Naive thymus-derived CD4-positive, alpha-beta T cell (primary cell): ENCODE measurements around the gene GSN. TPM values are rescaled to one million over a fixed set of nuclear protein-coding genes. Genes with fewer than 3 reads are reported as not detected.
A peak's percentile ranks its signal among the peaks of the same experiment; 100 is the strongest.

ENCODE experiments used
- ATAC-seq: fragments of 150-1000 bp; cut with Tn5 transposase; 2 replicates; pipeline ENCODE4 v1.10.0; 2021; ENCODE audit warnings: mild to moderate bottlenecking, moderate library complexity
- CTCF ChIA-PET: fragments of 350-600 bp; sonication (Branson Sonifier 250); formaldehyde crosslinking; loops from one replicate; lab custom pipeline; 2021; ENCODE audit warnings: antibody characterized with exemption; lab: Charles Lee
- POLR2A ChIA-PET: fragments of 350-600 bp; sonication (Branson Sonifier 250); formaldehyde crosslinking; loops from one replicate; lab custom pipeline; 2021; ENCODE audit warnings: antibody characterized with exemption, inconsistent platforms; lab: Charles Lee
- DNase-seq, 9 donors: peaks; one replicate each; pipeline versions ENCODE4 v3.0.0 to v3.0.0-alpha.2; 2020 to 2022; ENCODE audit warnings: mixed read lengths in 1 of 9
- H3K27ac ChIP-seq: one replicate; pipeline ENCODE4 v1.7.0; 2013; ENCODE audit warnings: mild to moderate bottlenecking, low read depth, low read length, moderate library complexity
- H3K27me3 ChIP-seq, 2 donors: one replicate each; pipeline ENCODE4 v1.7.0; 2013; ENCODE audit warnings: low read length in 2 of 2, mild to moderate bottlenecking in 2 of 2, moderate library complexity in 2 of 2; ENCODE audit not compliant: control insufficient read depth in 2 of 2, insufficient read depth in 2 of 2
- H3K36me3 ChIP-seq, 3 experiments: 1 replicate in 2 of 3; 2 replicates in 1 of 3; pipeline ENCODE4 v1.7.0; 2013; ENCODE audit warnings: low read length in 3 of 3, mild to moderate bottlenecking in 3 of 3, moderate library complexity in 1 of 3; ENCODE audit not compliant: insufficient read depth in 3 of 3, control insufficient read depth in 2 of 3
- H3K4me1 ChIP-seq, 2 donors: one replicate each; pipeline ENCODE4 v1.7.0; 2013; ENCODE audit warnings: low read length in 2 of 2, mild to moderate bottlenecking in 2 of 2, moderate library complexity in 1 of 2; ENCODE audit not compliant: control insufficient read depth in 2 of 2, insufficient read depth in 2 of 2
- H3K4me3 ChIP-seq: 2 replicates; pipeline ENCODE4 v1.7.0; 2013; ENCODE audit warnings: mild to moderate bottlenecking, low read length
- H3K9me3 ChIP-seq, 3 experiments: 1 replicate in 2 of 3; 2 replicates in 1 of 3; pipeline ENCODE4 v1.7.0; 2013; ENCODE audit warnings: low read length in 3 of 3; ENCODE audit not compliant: control insufficient read depth in 2 of 3
- H3K27ac Mint-ChIP-seq, 9 donors: one replicate each; pipeline ENCODE4 v1.8.0; 2020 to 2022; ENCODE audit warnings: mixed read lengths in 9 of 9, mild to moderate bottlenecking in 8 of 9, moderate library complexity in 5 of 9, inconsistent platforms in 2 of 9
- H3K27me3 Mint-ChIP-seq, 5 donors: one replicate each; pipeline ENCODE4 v1.8.0; 2021 to 2022; ENCODE audit warnings: mixed read lengths in 5 of 5, mild to moderate bottlenecking in 1 of 5
- H3K36me3 Mint-ChIP-seq, 5 donors: one replicate each; pipeline ENCODE4 v1.8.0; 2020 to 2022; ENCODE audit warnings: mixed read lengths in 5 of 5, mild to moderate bottlenecking in 3 of 5, inconsistent platforms in 1 of 5
- H3K4me1 Mint-ChIP-seq, 7 donors: one replicate each; pipeline ENCODE4 v1.8.0; 2020 to 2022; ENCODE audit warnings: mixed read lengths in 7 of 7, mild to moderate bottlenecking in 3 of 7, inconsistent platforms in 1 of 7
- H3K4me3 Mint-ChIP-seq, 10 donors: one replicate each; pipeline ENCODE4 v1.8.0; 2020 to 2022; ENCODE audit warnings: mild to moderate bottlenecking in 10 of 10, mixed read lengths in 10 of 10, moderate library complexity in 6 of 10, inconsistent platforms in 2 of 10
- H3K9me3 Mint-ChIP-seq, 11 donors: one replicate each; pipeline ENCODE4 v1.8.0; 2020 to 2022; ENCODE audit warnings: mixed read lengths in 11 of 11, mild to moderate bottlenecking in 4 of 11, inconsistent platforms in 1 of 11, moderate library complexity in 1 of 11
- intact Hi-C, 2 donors: fragments of 100-400 bp; cut with micrococcal nuclease; formaldehyde crosslinking; loops; one replicate each; pipeline ENCODE4 v1.15.1; 2023
- polyA plus RNA-seq, 2 donors: library from polyadenylated mRNA; unstranded; fragments of 300-500 nt; fragmentation: Illumina TruSeq; gene quantifications; one replicate each; pipeline ENCODE4 v1.2.3, GENCODE V29; 2021
- total RNA-seq, 6 experiments: library from RNA in 5 of 6; stranded (reverse) in 5 of 6; gene quantifications; 1 replicate in 5 of 6; 2 replicates in 1 of 6; pipeline ENCODE4 v1.2.3 and lab custom pipeline; 2021 to 2026

Gene GSN
- total and polyA plus RNA-seq, 7 experiments from 2014 or later, result 2.9 to 34.6 (median 6.4) TPM

DNA sequence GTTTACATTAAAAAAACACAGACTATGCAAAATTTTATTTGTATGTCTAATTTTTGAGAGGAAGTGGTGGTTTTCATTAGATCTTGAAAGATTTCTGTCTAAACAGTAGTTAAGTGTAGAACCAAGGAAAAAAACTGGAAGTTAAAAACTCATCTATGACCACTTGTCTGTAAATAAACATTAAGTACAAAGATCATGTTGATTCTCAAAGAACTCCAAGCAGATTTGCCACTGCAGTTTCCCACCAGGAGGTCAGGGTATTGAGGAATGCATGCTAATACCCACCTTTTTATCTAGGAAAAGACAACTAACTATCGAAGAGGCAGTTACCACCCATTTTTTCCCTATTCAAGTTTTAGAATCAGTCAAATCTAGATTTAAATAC lies 100.2 kb downstream of the GSN start:
- Histone ChIP-seq H3K4me1 (peaks cover 18 to 38% of the 10 kb centered on the region in 2 donors), H3K27ac (no peak overlapping the region)
- POLR2A ChIA-PET, result no interaction called here

DNA sequence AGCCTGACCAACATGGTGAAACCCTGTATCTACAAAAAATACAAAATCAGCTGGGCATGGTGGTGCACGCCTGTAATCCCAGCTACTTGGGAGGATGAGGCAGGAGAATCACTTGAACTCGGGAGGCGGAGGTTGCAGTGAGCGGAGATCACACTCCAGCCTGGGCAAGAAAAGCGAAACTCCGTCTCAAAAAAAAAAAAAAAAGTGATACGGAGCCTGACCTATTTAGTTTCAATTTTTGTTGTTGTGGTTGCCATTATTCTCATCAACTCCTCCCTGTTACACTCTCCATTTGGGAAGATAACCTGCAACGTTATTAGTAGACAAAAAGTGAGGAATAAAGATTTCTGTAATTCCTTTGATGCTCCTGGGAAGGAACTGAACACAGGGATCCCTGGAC lies 100.8 kb downstream of the GSN start:
- Histone ChIP-seq H3K9me3 (no peaks in the 10 kb centered on the region), H3K36me3 (peaks cover 0 to 5% (median 0%) of the 10 kb centered on the region in 3 experiments), H3K27me3 (no peaks in the 10 kb centered on the region), H3K4me1 (peaks cover 18 to 32% of the 10 kb centered on the region in 2 donors), H3K4me3 (peak overlapping the region; percentile 91), H3K27ac (no peak overlapping the region)
- peak overlapping the region; percentile 88 to 99 (median 94) for H3K4me3 Mint-ChIP-seq
- intact Hi-C loops, result loop anchor here (1.0 to 5.0 kb wide), 3 partner anchors 9 to 786 kb away; partner anchors contain the start of genes CDK5RAP2 (in 1 of the 2) and MEGF9 (in 1 of the 2)
- no peaks in the 10 kb centered on the region for H3K27me3 Mint-ChIP-seq
- CTCF ChIA-PET, result interaction anchor here (0.6 to 0.7 kb wide), 4 partner anchors 29 to 177 kb away, joined by 3 to 7 read pairs (median 4); no protein-coding TSS in a partner anchor
- H3K9me3 Mint-ChIP-seq, result peaks cover 0 to 4% (median 0%) of the 10 kb centered on the region in 11 donors
- peak in 1 of 9 donors; percentile 10 for DNase-seq
- peak overlapping the region in 8 of 9 donors; percentile 9 to 98 (median 96) for H3K27ac Mint-ChIP-seq
- H3K36me3 Mint-ChIP-seq, result peaks cover 0 to 19% (median 0%) of the 10 kb centered on the region in 5 donors
- no peak for ATAC-seq
- POLR2A ChIA-PET, result no interaction called here
- peaks cover 22 to 62% (median 36%) of the 10 kb centered on the region in 7 donors for H3K4me1 Mint-ChIP-seq

More for the DNA sequence above, 100.2 kb downstream of the GSN start:
- Histone ChIP-seq H3K27me3 (no peaks in the 10 kb centered on the region), H3K9me3 (no peaks in the 10 kb centered on the region), H3K36me3 (peaks cover 0 to 5% (median 0%) of the 10 kb centered on the region in 3 experiments), H3K4me3 (peak overlapping the region; percentile 91)
- Mint-ChIP-seq H3K4me3 (peak overlapping the region; percentile 25 to 99 (median 90)), H3K27ac (peak overlapping the region in 6 of 9 donors; percentile 3 to 97 (median 53)), H3K9me3 (peaks cover 0 to 4% (median 0%) of the 10 kb centered on the region in 11 donors), H3K36me3 (peaks cover 0 to 19% (median 0%) of the 10 kb centered on the region in 5 donors), H3K27me3 (no peaks in the 10 kb centered on the region), H3K4me1 (peaks cover 22 to 65% (median 36%) of the 10 kb centered on the region in 7 donors)
- ATAC-seq (no peak), DNase-seq (no peak)
- intact Hi-C loops, result loop anchor here (5.0 kb wide), 2 partner anchors 656 to 786 kb away; partner anchors contain the start of genes CDK5RAP2 (in 1 of the 2) and MEGF9 (in 1 of the 2)
- CTCF ChIA-PET, result interaction anchor here (0.7 kb wide), 1 partner anchor 166 kb away, joined by 5 read pairs; no protein-coding TSS in a partner anchor

DNA sequence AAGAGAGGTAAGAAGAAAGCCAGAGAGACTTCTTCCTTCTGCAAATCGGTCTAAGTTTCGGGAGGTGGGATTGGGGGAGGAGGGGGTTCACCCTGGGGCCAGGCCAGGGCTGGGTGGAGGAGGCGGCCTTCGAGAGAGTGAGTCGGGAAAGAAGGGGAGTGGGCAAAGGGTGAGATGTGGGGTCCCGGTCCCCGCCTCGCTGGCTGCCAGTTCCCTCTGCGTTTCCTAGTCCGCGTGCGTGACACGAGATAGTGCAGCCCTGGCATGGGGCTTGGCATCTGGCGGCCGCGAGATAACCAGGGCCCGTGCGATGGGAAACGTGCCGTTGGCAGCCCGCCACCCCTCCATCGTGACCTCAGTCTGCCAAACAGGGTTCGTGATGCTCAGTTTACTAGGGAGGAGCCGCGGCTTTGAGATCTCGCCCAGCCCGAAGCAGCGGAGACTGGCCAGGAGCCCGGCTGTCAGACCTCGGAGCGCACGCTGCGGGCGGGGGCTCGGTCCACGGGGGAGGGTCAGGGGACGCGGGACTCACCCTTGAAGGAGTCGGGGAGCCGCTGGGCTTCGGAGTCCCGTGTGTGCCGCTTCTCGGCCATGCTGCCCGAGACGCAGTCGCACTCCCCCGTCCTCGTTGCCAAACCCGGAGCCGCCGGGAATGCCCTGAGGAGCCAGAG lies 101.8 kb downstream of the GSN start, which contains the start of gene STOM:
STOM (minus strand) TSS at position 656 of the 671 bp plus-strand sequence; CDS start at position 593, 63 bp downstream.
- H3K4me1 ChIP-seq, result peaks cover 18 to 24% of the 10 kb centered on the region in 2 donors
- Mint-ChIP-seq H3K36me3 (peaks cover 0 to 19% (median 0%) of the 10 kb centered on the region in 5 donors), H3K4me3 (peak within 1 kb of the TSS; percentile 88 to 99 (median 94)), H3K27ac (peak within 1 kb of the TSS; percentile 87 to 99 (median 96)), H3K9me3 (peaks cover 0 to 4% (median 0%) of the 10 kb centered on the region in 11 donors), H3K4me1 (peaks cover 22 to 57% (median 36%) of the 10 kb centered on the region in 7 donors), H3K27me3 (no peaks in the 10 kb centered on the region)
- ChIA-PET POLR2A (no interaction called here), CTCF (no interaction called here)
- DNase-seq (peak in 3 of 9 donors; percentile 60 to 66 (median 65)), ATAC-seq (peak; percentile 58)
- H3K36me3 ChIP-seq, result peaks cover 0 to 5% (median 0%) of the 10 kb centered on the region in 3 experiments
- no peaks in the 10 kb centered on the region for H3K9me3 ChIP-seq
- intact Hi-C loops, result loop anchor here (1.0 to 5.0 kb wide), 15 partner anchors 10 to 898 kb away; partner anchors contain the start of genes MEGF9 (in 2 of the 2), CDK5RAP2 (in 1 of the 2), FBXW2 (in 1 of the 2) and RAB14 (in 1 of the 2)
- peak within 1 kb of the TSS; percentile 76 for H3K27ac ChIP-seq
- peak within 1 kb of the TSS; percentile 91 for H3K4me3 ChIP-seq
- H3K27me3 ChIP-seq, result no peaks in the 10 kb centered on the region

DNA sequence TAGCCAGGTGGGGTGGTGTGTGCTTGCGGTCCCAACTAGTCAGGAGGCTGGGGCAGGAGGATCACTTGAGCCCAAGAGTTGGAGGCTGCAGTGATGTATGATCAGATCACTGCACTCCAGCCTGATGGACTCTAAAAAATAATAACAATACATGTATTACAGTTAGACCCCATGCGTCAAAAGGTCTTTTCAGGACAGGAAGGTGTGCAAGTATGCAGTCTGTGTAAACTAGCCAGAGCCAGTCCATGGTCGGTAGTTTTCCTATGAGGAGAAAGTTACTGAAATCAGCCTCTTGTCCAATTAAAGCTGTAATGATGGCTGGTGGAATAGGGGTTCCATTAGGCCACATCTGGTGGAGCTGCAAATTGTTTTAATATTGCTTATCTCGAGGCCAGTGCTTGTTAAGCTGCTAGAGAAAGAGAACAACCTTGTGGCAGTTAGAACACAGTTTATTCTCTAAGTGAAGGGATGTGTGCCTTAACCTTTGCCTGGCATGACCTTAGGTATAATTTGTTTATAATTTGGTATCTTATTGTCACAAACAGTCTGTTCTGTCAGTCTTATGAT lies 103.6 kb downstream of the GSN start:
- peaks cover 0 to 4% (median 0%) of the 10 kb centered on the region in 11 donors for H3K9me3 Mint-ChIP-seq
- no peak overlapping the region for H3K27ac ChIP-seq
- H3K36me3 Mint-ChIP-seq, result peaks cover 0 to 16% (median 0%) of the 10 kb centered on the region in 5 donors
- H3K4me3 Mint-ChIP-seq, result peak overlapping the region; percentile 29 to 95 (median 66)
- no peaks in the 10 kb centered on the region for H3K9me3 ChIP-seq
- ATAC-seq, result no peak
- H3K27me3 ChIP-seq, result no peaks in the 10 kb centered on the region
- no peak for DNase-seq
- CTCF ChIA-PET, result interaction anchor here (0.6 to 1.5 kb wide), 4 partner anchors 28 to 933 kb away, joined by 3 to 5 read pairs (median 4); no protein-coding TSS in a partner anchor
- H3K27me3 Mint-ChIP-seq, result no peaks in the 10 kb centered on the region
- intact Hi-C loops, result loop anchor here (2.0 to 5.0 kb wide), 7 partner anchors 19 to 896 kb away; partner anchors contain the start of genes FBXW2 (in 1 of the 2), MEGF9 (in 1 of the 2), RAB14 (in 1 of the 2) and TTLL11 (in 1 of the 2)
- H3K27ac Mint-ChIP-seq, result peak overlapping the region in 8 of 9 donors; percentile 57 to 99 (median 90)
- peaks cover 22 to 46% (median 36%) of the 10 kb centered on the region in 7 donors for H3K4me1 Mint-ChIP-seq
- H3K4me3 ChIP-seq, result no peak overlapping the region
- peaks cover 10 to 18% of the 10 kb centered on the region in 2 donors for H3K4me1 ChIP-seq
- H3K36me3 ChIP-seq, result peaks cover 0 to 5% (median 0%) of the 10 kb centered on the region in 3 experiments
- POLR2A ChIA-PET, result no interaction called here

DNA sequence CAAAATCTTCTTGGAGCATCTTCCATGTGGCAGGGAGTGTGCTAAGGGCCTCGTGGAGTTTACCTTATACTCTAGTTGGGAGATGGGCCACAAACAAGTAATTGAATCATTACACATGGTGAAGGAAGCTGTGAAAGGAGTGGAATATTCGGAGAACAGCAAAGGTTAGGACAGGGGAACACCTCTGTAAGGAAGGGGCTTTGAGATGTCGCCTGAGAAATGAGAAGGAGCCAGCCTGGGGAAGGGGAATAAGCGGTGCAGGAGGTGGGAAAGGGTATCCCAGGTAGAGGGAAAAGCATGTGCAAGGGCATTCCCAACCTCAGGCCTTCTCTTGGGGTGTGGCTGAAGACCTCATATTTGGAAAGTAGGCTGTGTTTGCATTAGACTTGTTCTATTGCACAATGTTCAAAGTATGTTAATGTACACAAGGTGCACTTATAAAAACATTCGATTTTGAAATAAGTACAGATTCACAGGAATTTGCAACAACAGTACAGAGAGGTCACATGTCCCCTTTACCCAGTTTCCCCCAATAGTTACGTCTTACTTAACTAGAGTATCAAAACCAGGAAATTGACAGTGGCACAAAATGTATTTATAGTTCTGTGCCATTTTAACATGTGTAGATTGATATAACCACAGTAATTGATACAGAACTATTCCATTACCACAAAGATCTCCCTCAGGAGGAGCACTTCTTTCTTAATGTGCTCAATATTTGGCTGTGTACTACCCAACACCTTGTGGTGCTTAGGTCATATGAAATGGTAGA lies 104.5 kb downstream of the GSN start:
- Histone ChIP-seq H3K27ac (no peak overlapping the region), H3K4me3 (no peak overlapping the region), H3K4me1 (peaks cover 3 to 18% of the 10 kb centered on the region in 2 donors), H3K27me3 (no peaks in the 10 kb centered on the region), H3K9me3 (no peaks in the 10 kb centered on the region), H3K36me3 (peaks cover 0 to 5% (median 0%) of the 10 kb centered on the region in 3 experiments)
- ChIA-PET CTCF (interaction anchor here (1.1 to 3.0 kb wide), 3 partner anchors 27 to 55 kb away, joined by 3 to 15 read pairs (median 4); no protein-coding TSS in a partner anchor), POLR2A (no interaction called here)
- intact Hi-C loops, result loop anchor here in 1 of 2 donors (5.0 kb wide), 3 partner anchors 170 to 895 kb away; partner anchors contain the start of genes FBXW2 and RAB14
- H3K9me3 Mint-ChIP-seq, result peaks cover 0 to 4% (median 0%) of the 10 kb centered on the region in 11 donors
- peaks cover 20 to 45% (median 36%) of the 10 kb centered on the region in 7 donors for H3K4me1 Mint-ChIP-seq
- DNase-seq (no peak), ATAC-seq (no peak)
- no peaks in the 10 kb centered on the region for H3K27me3 Mint-ChIP-seq
- H3K4me3 Mint-ChIP-seq, result peak overlapping the region in 4 of 10 donors; percentile 7 to 29 (median 16)
- H3K27ac Mint-ChIP-seq, result peak overlapping the region; percentile 39 to 98 (median 72)
- H3K36me3 Mint-ChIP-seq, result peaks cover 0 to 15% (median 0%) of the 10 kb centered on the region in 5 donors
